Measurements from ENCODE around the gene HOXB4.

DNA sequence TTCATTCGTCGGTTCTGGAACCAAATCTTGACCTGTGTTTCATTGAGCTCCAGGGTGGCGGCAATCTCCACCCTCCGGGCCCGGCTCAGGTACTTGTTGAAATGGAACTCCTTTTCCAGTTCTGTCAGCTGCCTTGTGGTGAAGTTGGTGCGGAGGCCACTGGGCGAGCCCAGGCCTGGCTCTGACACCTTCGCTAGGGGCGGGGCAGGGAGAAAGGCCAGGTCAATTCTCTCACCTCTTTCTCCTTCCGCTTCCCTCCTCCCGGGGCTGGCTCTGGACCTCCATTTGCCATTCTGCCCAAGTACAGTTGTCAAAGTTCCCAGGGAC lies 48.5 kb downstream of the HOXB4 start:
- no peak for TF ChIP-seq CBX3 (IDR thresholded peaks at IDR 0.05; ENCODE audit: low read depth)
- no peak for TF ChIP-seq POLR2A (IDR thresholded peaks at IDR 0.05; ENCODE audit: borderline replicate concordance, extremely low read depth, insufficient read depth, insufficient read length)
- TF ChIP-seq ZNF274 (IDR thresholded peaks at IDR 0.05; ENCODE audit: low read depth, low read length): no peak
- TF ChIP-seq RAD21 (IDR thresholded peaks at IDR 0.05; ENCODE audit: low read depth): no peak
- no peak for TF ChIP-seq EZH2 (IDR thresholded peaks at IDR 0.05)
